Measurements from ENCODE around the gene NMB.

Gene NMB

GRCh38 chr15:84609818-84610525 lies 48.0 kb downstream of the NMB start:
- DNase-seq, result no peak

- DNase-seq, result no peak
Measured at GRCh38 chr15:84608707-84609284, 49.2 kb downstream of the NMB start.

- no peak for DNase-seq
Measured at GRCh38 chr15:84606653-84607120, 51.3 kb downstream of the NMB start.

GRCh38 chr15:84605554-84605882 lies 52.5 kb downstream of the NMB start:
- DNase-seq, result no peak

All from CD4-positive, alpha-beta T cell treated with Interferon alpha-2 for 1 hour (primary cell).